HepG2 (cell line): ENCODE data around the gene GPATCH4. TPM values are rescaled to one million over a fixed set of nuclear protein-coding genes. Genes with fewer than 3 reads are reported as not detected.
A peak's percentile ranks its signal among the peaks of the same experiment; 100 is the strongest.

Experiments used
- ATAC-seq: fragments of 200-7000 bp; cut with Tn5 transposase; 3 replicates; pipeline ENCODE4 v1.9.1; 2020; ENCODE audit warnings: mild to moderate bottlenecking, moderate library complexity
- BruUV-seq: library from RNA; stranded (reverse); fragments of 400-500 nt; replicated peaks from 2 replicates; lab custom pipeline; 2021; lab: Mats Ljungman, UMichigan
- CTCF ChIA-PET: fragments of 300-600 bp; formaldehyde crosslinking; extraction: SDS; loops from one replicate; lab custom pipeline; 2021; ENCODE audit warnings: low total read pairs, inconsistent platforms, low intra/inter-chr PET ratio; lab: Yijun Ruan, JAX
- POLR2A ChIA-PET: fragments of 350-600 bp; sonication (Branson Sonifier 250); formaldehyde crosslinking; loops from one replicate; lab custom pipeline; 2020; ENCODE audit warnings: antibody characterized with exemption, inconsistent platforms; lab: Yijun Ruan, JAX
- DNase-seq: peaks from one replicate; pipeline ENCODE4 v3.0.0-alpha.2; 2015; ENCODE audit warnings: low spot score
- FAIRE-seq: peaks from 3 replicates; lab custom pipeline; 2011; peaks lifted over from hg19 to GRCh38; lab: Jason Lieb, UNC
- H2AFZ ChIP-seq: one replicate; pipeline ENCODE4 v1.6.1; 2011; ENCODE audit warnings: low read length, inconsistent platforms
- H3K27ac ChIP-seq: fragments of 300-600 bp; 3 replicates; pipeline ENCODE4 v1.8.0; 2011; ENCODE audit warnings: mixed run types, mild to moderate bottlenecking, mixed read lengths, low read length, inconsistent platforms; ENCODE audit not compliant: insufficient read depth; ENCODE audit errors: extremely low read length
- H3K27me3 ChIP-seq, 2 experiments: fragments of 200-600 bp in 1 of 2; 2 replicates in 1 of 2; 3 replicates in 1 of 2; pipeline versions ENCODE4 v1.6.0 to v1.8.0; 2011; ENCODE audit warnings: low read length in 2 of 2, mild to moderate bottlenecking in 2 of 2, moderate library complexity in 2 of 2, inconsistent platforms in 1 of 2; ENCODE audit not compliant: insufficient read depth in 2 of 2, control insufficient read depth in 1 of 2
- H3K36me3 ChIP-seq, 2 experiments: fragments of 200-600 bp in 1 of 2; replicated peaks in 1 of 2; 2 replicates in 1 of 2; 3 replicates in 1 of 2; pipeline versions ENCODE4 v1.5.1 to v1.8.0; 2011; ENCODE audit warnings: low read length in 2 of 2, inconsistent platforms in 1 of 2; ENCODE audit not compliant: insufficient read depth in 2 of 2, control insufficient read depth in 1 of 2
- H3K4me1 ChIP-seq: 2 replicates; pipeline ENCODE4 v1.5.1; 2012; ENCODE audit warnings: low read length, inconsistent platforms; ENCODE audit not compliant: insufficient read depth
- H3K4me2 ChIP-seq: 2 replicates; pipeline ENCODE4 v1.6.0; 2011; ENCODE audit warnings: low read depth, low read length, inconsistent platforms
- H3K4me3 ChIP-seq, 3 experiments: fragments of 200-600 bp in 1 of 3; sonication (generic), shearing (Covaris generic) in 1 of 3; replicated peaks in 1 of 3; 2 replicates each; pipeline ENCODE4 v1.5.1; 2011 to 2016; ENCODE audit warnings: low read length in 3 of 3, inconsistent platforms in 2 of 3, low read depth in 2 of 3, mild to moderate bottlenecking in 2 of 3, control low read depth in 1 of 3, mixed read lengths in 1 of 3; ENCODE audit not compliant: insufficient read depth in 1 of 3
- H3K79me2 ChIP-seq: one replicate; pipeline ENCODE4 v1.6.1; 2011; ENCODE audit warnings: low read length, inconsistent platforms; ENCODE audit not compliant: insufficient read depth
- H3K9ac ChIP-seq: 2 replicates; pipeline ENCODE4 v1.6.0; 2011; ENCODE audit warnings: mild to moderate bottlenecking, low read depth, low read length, inconsistent platforms; ENCODE audit not compliant: insufficient read depth
- H3K9me3 ChIP-seq: 2 replicates; pipeline ENCODE4 v1.5.1; 2012; ENCODE audit warnings: mild to moderate bottlenecking, low read length
- H4K20me1 ChIP-seq: 2 replicates; pipeline ENCODE4 v1.6.0; 2011; ENCODE audit warnings: inconsistent platforms, mild to moderate bottlenecking, low read length, moderate library complexity; ENCODE audit not compliant: insufficient read depth
- AGO1 ChIP-seq: fragments of 200-400 bp; formaldehyde crosslinking; IDR thresholded peaks from 2 replicates; pipeline ENCODE4 v1.6.1; 2017; ENCODE audit warnings: mild to moderate bottlenecking, low read depth, low read length, moderate library complexity; ENCODE audit not compliant: poor library complexity, severe bottlenecking
- AGO2 ChIP-seq: fragments of 200-400 bp; formaldehyde crosslinking; optimal IDR thresholded peaks from 2 replicates; pipeline ENCODE3; 2017; ENCODE audit warnings: mild to moderate bottlenecking, low read depth, low read length, moderate library complexity
- EEA1 ChIP-seq: sonication (generic); formaldehyde crosslinking; IDR thresholded peaks from 2 replicates; pipeline ENCODE4 v1.5.1; 2020; ENCODE audit warnings: mild to moderate bottlenecking, missing genetic modification reagents, borderline replicate concordance
- GTF2F1 ChIP-seq: fragments of 150-350 bp; IDR thresholded peaks from 2 replicates; pipeline ENCODE4 v1.6.1; 2014; ENCODE audit warnings: low read length
- NCOA1 ChIP-seq: sonication (generic); formaldehyde crosslinking; IDR thresholded peaks from 2 replicates; pipeline ENCODE4 v1.9.0; 2021; ENCODE audit warnings: missing genetic modification reagents
- NFIC ChIP-seq: IDR thresholded peaks from 2 replicates; pipeline ENCODE4 v1.6.1; 2012; ENCODE audit warnings: mild to moderate bottlenecking, low read length, inconsistent platforms
- NR3C1 ChIP-seq: sonication (generic); formaldehyde crosslinking; IDR thresholded peaks from 2 replicates; pipeline ENCODE4 v1.4.0; 2020; ENCODE audit warnings: missing genetic modification reagents
- POLR2A ChIP-seq, 2 experiments: IDR thresholded peaks; 2 replicates each; pipeline ENCODE4 v1.6.1; 2011; ENCODE audit warnings: low read depth in 2 of 2, low read length in 2 of 2, mild to moderate bottlenecking in 1 of 2, moderate library complexity in 1 of 2; ENCODE audit not compliant: insufficient read depth in 1 of 2
- POLR2G ChIP-seq: fragments of 200-400 bp; formaldehyde crosslinking; IDR thresholded peaks from 2 replicates; pipeline ENCODE4 v1.6.1; 2018; ENCODE audit warnings: mild to moderate bottlenecking, low read depth, low read length, moderate library complexity
- SCMH1 ChIP-seq: sonication (generic); formaldehyde crosslinking; IDR thresholded peaks from 2 replicates; pipeline ENCODE4 v1.9.0; 2021; ENCODE audit warnings: missing genetic modification reagents, mild to moderate bottlenecking, borderline replicate concordance
- ZBTB10 ChIP-seq: sonication (generic); formaldehyde crosslinking; IDR thresholded peaks from 2 replicates; pipeline ENCODE4 v1.4.0; 2020; ENCODE audit warnings: missing genetic modification reagents, borderline replicate concordance
- WGBS: methylation state at CpG from one replicate; pipeline ENCODE4 v1.1.6; 2017; ENCODE audit warnings: low lambda C conversion rate; 5-methylcytosine and 5-hydroxymethylcytosine counted together
- in situ Hi-C: cut with HindIII; loops from 2 replicates; pipeline ENCODE4 v1.10.0; 2017; ENCODE audit warnings: low pct_unique_long_range_greater_than_20kb; ENCODE audit not compliant: extremely low pct_ligation_motif_present
- intact Hi-C: fragments of 100-400 bp; cut with micrococcal nuclease; formaldehyde crosslinking; loops from one replicate; pipeline ENCODE4 v1.10.0; 2022; ENCODE audit not compliant: unreplicated experiment
- polyA plus RNA-seq, 8 experiments: library from polyadenylated mRNA; depleted of rRNA in 3 of 8; stranded (reverse) in 7 of 8; unstranded in 1 of 8; fragments of >200 nt; fragmentation: Illumina TruSeq in 4 of 8; extraction: Trizol in 4 of 8; gene quantifications; 2 replicates each; pipeline versions ENCODE4 v1.2.1 to v1.2.3, GENCODE V29; 2011 to 2016; ENCODE audit warnings: low read depth in 4 of 8, missing spikeins in 1 of 8, mixed read lengths in 1 of 8; ENCODE audit not compliant: insufficient read depth in 1 of 8
- total RNA-seq, 5 experiments: library from RNA; depleted of rRNA; stranded (reverse); fragments of >200 nt; fragmentation: Illumina TruSeq; extraction: Trizol; gene quantifications; 2 replicates each; pipeline ENCODE4 v1.2.3, GENCODE V29; 2016; ENCODE audit warnings: low read depth in 1 of 5
- TF ChIP-seq, protein P1 (sequence below): IDR thresholded peaks from 2 replicates; pipeline ENCODE4 v1.6.1; 2012; ENCODE audit warnings: inconsistent platforms

Gene GPATCH4
- total and polyA plus RNA-seq, 2 of the 13 experiments (the other 11 are each of a cell fraction or from before 2014, with no cell fraction given): 19.2 to 37.9 TPM

GRCh38 chr1:156644640-156645039, 43.4 kb upstream of the GPATCH4 start (continued):
- no peak for TF ChIP-seq NFIC
- no peak for TF ChIP-seq SCMH1 (CRISPR knock-in tag)
- no peak for TF ChIP-seq NR3C1 (CRISPR knock-in tag)
- TF ChIP-seq POLR2A (IDR thresholded peaks at IDR 0.05; ENCODE audit: insufficient read depth in 1 of 2, low read depth in 2 of 2, low read length in 2 of 2): peak; percentile 30 to 40; a peak in 1 of 4 replicates

DNA sequence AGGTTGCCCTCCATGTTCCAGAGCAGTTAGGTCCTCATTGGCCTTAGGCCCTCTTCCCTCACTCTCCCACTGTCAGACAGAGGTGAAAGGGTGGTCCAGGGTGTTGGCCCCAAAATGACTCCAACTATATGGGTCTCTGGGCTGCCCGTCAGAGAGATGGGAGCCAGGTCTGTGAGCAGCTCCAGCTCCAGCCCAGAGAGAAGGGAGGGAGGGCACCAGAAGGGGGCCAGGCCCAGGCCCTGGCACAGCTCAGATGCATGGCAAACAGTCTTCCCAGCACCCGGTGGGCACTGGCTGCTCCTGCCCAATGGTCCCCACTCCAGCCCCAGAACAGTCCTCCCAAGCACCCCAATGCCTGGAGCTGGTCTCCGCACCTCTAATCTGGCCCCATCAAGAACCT, 42.9 kb upstream of the GPATCH4 start:
- TF ChIP-seq ZBTB10 (CRISPR knock-in tag): no peak
- TF ChIP-seq AGO2: peak; percentile 46
- TF ChIP-seq AGO1: peak; percentile 76
- TF ChIP-seq GTF2F1: no peak
- peak; percentile 1 to 18; a peak in 1 of 4 replicates for TF ChIP-seq POLR2A (IDR thresholded peaks at IDR 0.05; ENCODE audit: insufficient read depth in 1 of 2, low read depth in 2 of 2, low read length in 2 of 2)
- peak; percentile 32 for TF ChIP-seq POLR2G
- TF ChIP-seq EEA1 (CRISPR knock-in tag): no peak
- no peak for TF ChIP-seq NCOA1 (CRISPR knock-in tag)
- TF ChIP-seq, protein P1, sequence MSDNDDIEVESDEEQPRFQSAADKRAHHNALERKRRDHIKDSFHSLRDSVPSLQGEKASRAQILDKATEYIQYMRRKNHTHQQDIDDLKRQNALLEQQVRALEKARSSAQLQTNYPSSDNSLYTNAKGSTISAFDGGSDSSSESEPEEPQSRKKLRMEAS: no peak
- H3K27ac ChIP-seq: no peak overlapping the region
- FAIRE-seq: no peak
- no peaks in the 10 kb centered on the region; a peak in 1 of 5 replicates for H3K27me3 ChIP-seq
- intact Hi-C loops (no loop called here), in situ Hi-C loops (no loop called here)
- 100% methylated on average over 2 of the region's 3 CpGs for WGBS
- no TSS peak for BruUV-seq
- H2AFZ ChIP-seq: no peak overlapping the region
- CTCF ChIA-PET: no interaction called here
- H4K20me1 ChIP-seq: peaks cover 43% of the 10 kb centered on the region
- no peak for ATAC-seq
- H3K9ac ChIP-seq: no peak overlapping the region
- DNase-seq: no peak
- no peak overlapping the region for H3K4me3 ChIP-seq
- H3K9me3 ChIP-seq: no peaks in the 10 kb centered on the region
- no peaks in the 10 kb centered on the region for H3K79me2 ChIP-seq
- no peak overlapping the region for H3K4me2 ChIP-seq
- POLR2A ChIA-PET: no interaction called here
- peaks cover 0 to 8% of the 10 kb centered on the region in 2 experiments; a peak in 2 of 5 replicates for H3K36me3 ChIP-seq
- H3K4me1 ChIP-seq: peaks cover 10% of the 10 kb centered on the region
